ENCODE data around the gene ZBTB40. TPM values are rescaled to one million over a fixed set of nuclear protein-coding genes. Genes with fewer than 3 reads are reported as not detected.
A peak's percentile ranks its signal among the peaks of the same experiment; 100 is the strongest.

Gene ZBTB40
- total RNA-seq, 1 experiment from 2014 or later: 25.3 TPM

DNA sequence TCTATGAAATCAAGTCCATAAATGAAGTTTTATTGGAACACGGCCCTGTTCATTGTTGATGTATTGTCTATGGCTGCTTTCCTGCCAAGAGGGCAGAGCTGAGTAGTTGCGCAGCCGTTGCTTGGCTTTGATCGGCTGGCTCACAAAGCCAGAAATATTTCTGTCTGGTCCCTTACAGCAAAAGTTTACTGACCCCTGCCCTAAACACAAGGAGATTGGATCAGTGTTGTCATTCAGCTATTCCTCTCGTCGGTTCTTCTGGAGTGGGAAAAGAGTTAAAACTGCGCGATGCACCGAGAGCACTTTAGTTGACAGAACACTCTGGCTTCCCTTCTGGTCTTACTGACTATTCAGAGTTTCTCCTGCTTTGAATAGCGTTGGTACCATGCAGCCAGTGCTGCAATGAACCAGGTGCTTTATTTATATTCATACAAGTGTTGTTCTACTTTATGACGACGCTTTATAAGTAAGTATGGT, 868 bp downstream of the ZBTB40 start:
- POLR2A ChIA-PET (ENCODE audit: low non-redundant PET): no interaction called here
- BruUV-seq (replicated peaks): no TSS peak
- CTCF ChIA-PET: interaction anchor here (0.5 kb wide), 1 partner anchor 8 kb away, joined by 5 read pairs; no protein-coding TSS in a partner anchor
- H3K4me3 ChIP-seq (ENCODE audit: low read depth, low read length, poor library complexity, severe bottlenecking): peak overlapping the region; percentile 70
- intact Hi-C loops (cut with micrococcal nuclease; ENCODE audit: unreplicated experiment): no loop called here
- no peaks in the 10 kb centered on the region for H3K9me3 ChIP-seq (ENCODE audit: low read depth, low read length, poor library complexity, severe bottlenecking)
- H3K27ac ChIP-seq (ENCODE audit: low read depth, low read length, poor library complexity, severe bottlenecking): peak overlapping the region; percentile 80
- H3K36me3 ChIP-seq (ENCODE audit: insufficient read depth, low read length, poor library complexity, severe bottlenecking): no peaks in the 10 kb centered on the region
- no peaks in the 10 kb centered on the region for H3K27me3 ChIP-seq (replicated peaks; ENCODE audit: insufficient read depth, low read depth, low read length, poor library complexity)
- no peaks in the 10 kb centered on the region for H3K4me1 ChIP-seq (ENCODE audit: insufficient read depth, low read length, poor library complexity, severe bottlenecking)
- peak; percentile 39 for DNase-seq (ENCODE audit: low spot score)
- TF ChIP-seq EZH2 (IDR thresholded peaks at IDR 0.05; ENCODE audit: borderline replicate concordance, low read depth, low read length, poor library complexity, severe bottlenecking): no peak

- no peaks in the 10 kb centered on the region for H3K9me3 ChIP-seq (ENCODE audit: low read depth, low read length, poor library complexity, severe bottlenecking)
- no peaks in the 10 kb centered on the region for H3K4me1 ChIP-seq (ENCODE audit: insufficient read depth, low read length, poor library complexity, severe bottlenecking)
- peak overlapping the region; percentile 70 for H3K4me3 ChIP-seq (ENCODE audit: low read depth, low read length, poor library complexity, severe bottlenecking)
- intact Hi-C loops (cut with micrococcal nuclease; ENCODE audit: unreplicated experiment): no loop called here
- no peak for DNase-seq (ENCODE audit: low spot score)
- no peaks in the 10 kb centered on the region for H3K36me3 ChIP-seq (ENCODE audit: insufficient read depth, low read length, poor library complexity, severe bottlenecking)
- H3K27me3 ChIP-seq (replicated peaks; ENCODE audit: insufficient read depth, low read depth, low read length, poor library complexity): no peaks in the 10 kb centered on the region
- BruUV-seq (replicated peaks): no TSS peak
- no peak overlapping the region for H3K27ac ChIP-seq (ENCODE audit: low read depth, low read length, poor library complexity, severe bottlenecking)
- no peak for TF ChIP-seq EZH2 (IDR thresholded peaks at IDR 0.05; ENCODE audit: borderline replicate concordance, low read depth, low read length, poor library complexity, severe bottlenecking)
- TF ChIP-seq, protein P1, sequence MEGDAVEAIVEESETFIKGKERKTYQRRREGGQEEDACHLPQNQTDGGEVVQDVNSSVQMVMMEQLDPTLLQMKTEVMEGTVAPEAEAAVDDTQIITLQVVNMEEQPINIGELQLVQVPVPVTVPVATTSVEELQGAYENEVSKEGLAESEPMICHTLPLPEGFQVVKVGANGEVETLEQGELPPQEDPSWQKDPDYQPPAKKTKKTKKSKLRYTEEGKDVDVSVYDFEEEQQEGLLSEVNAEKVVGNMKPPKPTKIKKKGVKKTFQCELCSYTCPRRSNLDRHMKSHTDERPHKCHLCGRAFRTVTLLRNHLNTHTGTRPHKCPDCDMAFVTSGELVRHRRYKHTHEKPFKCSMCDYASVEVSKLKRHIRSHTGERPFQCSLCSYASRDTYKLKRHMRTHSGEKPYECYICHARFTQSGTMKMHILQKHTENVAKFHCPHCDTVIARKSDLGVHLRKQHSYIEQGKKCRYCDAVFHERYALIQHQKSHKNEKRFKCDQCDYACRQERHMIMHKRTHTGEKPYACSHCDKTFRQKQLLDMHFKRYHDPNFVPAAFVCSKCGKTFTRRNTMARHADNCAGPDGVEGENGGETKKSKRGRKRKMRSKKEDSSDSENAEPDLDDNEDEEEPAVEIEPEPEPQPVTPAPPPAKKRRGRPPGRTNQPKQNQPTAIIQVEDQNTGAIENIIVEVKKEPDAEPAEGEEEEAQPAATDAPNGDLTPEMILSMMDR (conservative IDR thresholded peaks at IDR 0.05; ENCODE audit: low read depth, low read length): no peak
- ChIA-PET CTCF (no interaction called here), POLR2A (ENCODE audit: low non-redundant PET) (interaction anchor here (0.8 kb wide), 1 partner anchor 428 kb away, joined by 5 read pairs; no protein-coding TSS in a partner anchor)
These were observed 1.5 kb downstream of the ZBTB40 start for GRCh38 chr1:22453181-22453580.

GRCh38 chr1:22454476-22455056, 2.9 kb downstream of the ZBTB40 start:
- Histone ChIP-seq H3K4me1 (ENCODE audit: insufficient read depth, low read length, poor library complexity, severe bottlenecking) (no peaks in the 10 kb centered on the region), H3K9me3 (ENCODE audit: low read depth, low read length, poor library complexity, severe bottlenecking) (no peaks in the 10 kb centered on the region), H3K36me3 (ENCODE audit: insufficient read depth, low read length, poor library complexity, severe bottlenecking) (no peaks in the 10 kb centered on the region), H3K27ac (ENCODE audit: low read depth, low read length, poor library complexity, severe bottlenecking) (no peak overlapping the region), H3K4me3 (ENCODE audit: low read depth, low read length, poor library complexity, severe bottlenecking) (no peak overlapping the region), H3K27me3 (replicated peaks; ENCODE audit: insufficient read depth, low read depth, low read length, poor library complexity) (no peaks in the 10 kb centered on the region)
- CTCF ChIA-PET: interaction anchor here (0.6 kb wide), 1 partner anchor 200 kb away, joined by 7 read pairs; no protein-coding TSS in a partner anchor
- BruUV-seq (replicated peaks): no TSS peak
- intact Hi-C loops (cut with micrococcal nuclease; ENCODE audit: unreplicated experiment): no loop called here
- no peak for TF ChIP-seq EZH2 (IDR thresholded peaks at IDR 0.05; ENCODE audit: borderline replicate concordance, low read depth, low read length, poor library complexity, severe bottlenecking)
- TF ChIP-seq, protein P1 (conservative IDR thresholded peaks at IDR 0.05; ENCODE audit: low read depth, low read length): no peak
- POLR2A ChIA-PET (ENCODE audit: low non-redundant PET): no interaction called here
- DNase-seq (ENCODE audit: low spot score): no peak

DNA sequence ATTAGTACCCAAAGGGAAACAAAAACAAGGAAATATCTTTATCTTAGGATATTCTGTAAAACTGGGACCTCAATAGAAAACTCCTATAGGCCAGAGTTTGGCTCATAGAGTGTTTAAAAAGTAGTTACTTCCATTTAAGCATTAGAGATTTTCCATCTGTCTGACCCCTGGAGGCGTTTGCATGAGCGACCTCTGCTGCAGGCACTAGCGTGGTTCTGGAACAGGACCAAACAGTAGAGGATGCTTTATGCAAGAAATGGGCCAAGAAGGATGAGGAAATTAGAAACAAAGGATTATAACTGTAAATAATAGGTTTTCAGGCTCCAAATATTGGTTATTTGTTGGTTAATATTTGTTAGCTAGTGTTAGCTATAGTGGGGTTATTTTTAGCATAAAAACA, 5.7 kb downstream of the ZBTB40 start:
- no peak overlapping the region for H3K4me3 ChIP-seq (ENCODE audit: low read depth, low read length, poor library complexity, severe bottlenecking)
- no peak for DNase-seq (ENCODE audit: low spot score)
- no peak for TF ChIP-seq EZH2 (IDR thresholded peaks at IDR 0.05; ENCODE audit: borderline replicate concordance, low read depth, low read length, poor library complexity, severe bottlenecking)
- TF ChIP-seq, protein P1 (conservative IDR thresholded peaks at IDR 0.05; ENCODE audit: low read depth, low read length): no peak
- H3K9me3 ChIP-seq (ENCODE audit: low read depth, low read length, poor library complexity, severe bottlenecking): no peaks in the 10 kb centered on the region
- no peaks in the 10 kb centered on the region for H3K36me3 ChIP-seq (ENCODE audit: insufficient read depth, low read length, poor library complexity, severe bottlenecking)
- ChIA-PET CTCF (no interaction called here), POLR2A (ENCODE audit: low non-redundant PET) (no interaction called here)
- no peak overlapping the region for H3K27ac ChIP-seq (ENCODE audit: low read depth, low read length, poor library complexity, severe bottlenecking)
- H3K4me1 ChIP-seq (ENCODE audit: insufficient read depth, low read length, poor library complexity, severe bottlenecking): no peaks in the 10 kb centered on the region
- no TSS peak for BruUV-seq (replicated peaks)
- H3K27me3 ChIP-seq (replicated peaks; ENCODE audit: insufficient read depth, low read depth, low read length, poor library complexity): no peaks in the 10 kb centered on the region
- intact Hi-C loops (cut with micrococcal nuclease; ENCODE audit: unreplicated experiment): no loop called here
